KMS-11 (cell line): ENCODE measurements around the gene PAX2.

Experiments
- H2AFZ ChIP-seq: fragments of 200-600 bp; sonication (generic); 2 replicates; pipeline ENCODE4 v1.6.1; 2016; ENCODE audit warnings: antibody characterized with exemption, mixed run types, low read depth
- H3K27ac ChIP-seq: fragments of 200-600 bp; sonication (generic); 2 replicates; pipeline ENCODE4 v1.6.1; 2016; ENCODE audit warnings: mild to moderate bottlenecking, mixed run types
- H3K27me3 ChIP-seq: fragments of 200-600 bp; sonication (generic); 2 replicates; pipeline ENCODE4 v1.6.1; 2017; ENCODE audit warnings: mild to moderate bottlenecking, low read depth, mixed run types, moderate library complexity; ENCODE audit not compliant: insufficient read depth
- H3K36me3 ChIP-seq: fragments of 200-600 bp; sonication (generic); 2 replicates; pipeline ENCODE4 v1.6.1; 2017; ENCODE audit warnings: mild to moderate bottlenecking, mixed run types; ENCODE audit not compliant: insufficient read depth
- H3K4me1 ChIP-seq: fragments of 200-600 bp; sonication (generic); 2 replicates; pipeline ENCODE4 v1.6.1; 2016; ENCODE audit warnings: mild to moderate bottlenecking, low read depth, mixed run types; ENCODE audit not compliant: poor library complexity, severe bottlenecking
- H3K4me2 ChIP-seq: fragments of 200-600 bp; sonication (generic); 2 replicates; pipeline ENCODE4 v1.7.0; 2016; ENCODE audit warnings: mild to moderate bottlenecking, mixed run types
- H3K4me3 ChIP-seq: fragments of 200-600 bp; sonication (generic); IDR thresholded peaks from 2 replicates; pipeline ENCODE4 v1.6.1; 2017; ENCODE audit warnings: low read depth, low read length, mixed read lengths; ENCODE audit not compliant: insufficient read depth
- H3K79me2 ChIP-seq: fragments of 200-600 bp; sonication (generic); 2 replicates; pipeline ENCODE4 v1.6.1; 2016; ENCODE audit warnings: low read depth, mixed run types; ENCODE audit not compliant: insufficient read depth
- H3K9ac ChIP-seq: fragments of 200-600 bp; sonication (generic); 2 replicates; pipeline ENCODE4 v1.6.1; 2016; ENCODE audit warnings: mild to moderate bottlenecking, mixed run types
- H4K20me1 ChIP-seq: fragments of 200-600 bp; sonication (generic); 2 replicates; pipeline ENCODE4 v1.6.1; 2016; ENCODE audit warnings: mild to moderate bottlenecking, mixed run types; ENCODE audit not compliant: insufficient read depth
- TF ChIP-seq, protein P1 (sequence below): fragments of 200-600 bp; sonication (generic); conservative IDR thresholded peaks from 2 replicates; pipeline ENCODE4 v1.6.1; 2017; ENCODE audit warnings: low read depth, mild to moderate bottlenecking, antibody characterized with exemption, low read length, moderate library complexity, mixed read lengths

The PAX2 gene

DNA sequence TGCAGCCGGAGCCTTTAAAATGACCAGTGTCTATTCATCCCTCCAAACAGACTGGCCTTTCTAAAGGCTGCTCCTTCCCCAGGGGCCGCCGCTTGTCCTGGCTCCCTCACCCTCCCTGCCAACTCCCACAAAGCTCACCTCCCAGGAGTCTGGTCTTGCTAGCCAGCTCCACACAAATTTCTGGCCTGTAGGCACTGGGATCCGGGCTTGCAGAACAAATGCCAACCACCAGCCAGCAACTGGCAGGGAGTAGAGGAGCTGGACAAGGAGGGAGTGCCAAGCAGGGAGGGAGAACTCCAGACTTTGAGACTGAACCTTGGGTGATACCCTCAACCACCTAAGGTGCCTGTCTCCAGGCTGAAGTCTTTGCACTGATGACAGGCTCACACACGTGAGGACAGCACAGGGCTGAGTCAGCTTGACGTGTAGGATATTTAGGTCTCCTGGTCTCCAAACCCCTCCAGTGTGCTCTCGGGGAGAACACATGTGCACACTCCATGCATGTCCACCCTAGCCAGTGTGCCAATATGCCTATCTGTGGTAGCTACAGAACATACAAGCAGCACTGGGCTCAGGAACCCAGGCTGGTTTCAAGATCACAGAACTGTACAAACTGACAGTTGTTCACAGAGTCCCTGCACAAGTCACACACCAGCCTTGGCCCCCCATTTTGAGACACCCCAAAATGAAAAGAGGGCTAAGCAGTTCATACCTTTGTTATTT is 6.0 kb downstream of the PAX2 start:
- no peak overlapping the region for H3K4me2 ChIP-seq
- H3K27ac ChIP-seq: no peak overlapping the region
- no peak overlapping the region for H3K4me3 ChIP-seq
- H4K20me1 ChIP-seq: no peaks in the 10 kb centered on the region
- H3K36me3 ChIP-seq: no peaks in the 10 kb centered on the region
- TF ChIP-seq, protein P1, sequence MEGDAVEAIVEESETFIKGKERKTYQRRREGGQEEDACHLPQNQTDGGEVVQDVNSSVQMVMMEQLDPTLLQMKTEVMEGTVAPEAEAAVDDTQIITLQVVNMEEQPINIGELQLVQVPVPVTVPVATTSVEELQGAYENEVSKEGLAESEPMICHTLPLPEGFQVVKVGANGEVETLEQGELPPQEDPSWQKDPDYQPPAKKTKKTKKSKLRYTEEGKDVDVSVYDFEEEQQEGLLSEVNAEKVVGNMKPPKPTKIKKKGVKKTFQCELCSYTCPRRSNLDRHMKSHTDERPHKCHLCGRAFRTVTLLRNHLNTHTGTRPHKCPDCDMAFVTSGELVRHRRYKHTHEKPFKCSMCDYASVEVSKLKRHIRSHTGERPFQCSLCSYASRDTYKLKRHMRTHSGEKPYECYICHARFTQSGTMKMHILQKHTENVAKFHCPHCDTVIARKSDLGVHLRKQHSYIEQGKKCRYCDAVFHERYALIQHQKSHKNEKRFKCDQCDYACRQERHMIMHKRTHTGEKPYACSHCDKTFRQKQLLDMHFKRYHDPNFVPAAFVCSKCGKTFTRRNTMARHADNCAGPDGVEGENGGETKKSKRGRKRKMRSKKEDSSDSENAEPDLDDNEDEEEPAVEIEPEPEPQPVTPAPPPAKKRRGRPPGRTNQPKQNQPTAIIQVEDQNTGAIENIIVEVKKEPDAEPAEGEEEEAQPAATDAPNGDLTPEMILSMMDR: no peak
- peaks cover 98% of the 10 kb centered on the region for H3K27me3 ChIP-seq
- no peak overlapping the region for H3K9ac ChIP-seq
- no peaks in the 10 kb centered on the region for H3K79me2 ChIP-seq
- H2AFZ ChIP-seq: no peak overlapping the region
- no peaks in the 10 kb centered on the region for H3K4me1 ChIP-seq

DNA sequence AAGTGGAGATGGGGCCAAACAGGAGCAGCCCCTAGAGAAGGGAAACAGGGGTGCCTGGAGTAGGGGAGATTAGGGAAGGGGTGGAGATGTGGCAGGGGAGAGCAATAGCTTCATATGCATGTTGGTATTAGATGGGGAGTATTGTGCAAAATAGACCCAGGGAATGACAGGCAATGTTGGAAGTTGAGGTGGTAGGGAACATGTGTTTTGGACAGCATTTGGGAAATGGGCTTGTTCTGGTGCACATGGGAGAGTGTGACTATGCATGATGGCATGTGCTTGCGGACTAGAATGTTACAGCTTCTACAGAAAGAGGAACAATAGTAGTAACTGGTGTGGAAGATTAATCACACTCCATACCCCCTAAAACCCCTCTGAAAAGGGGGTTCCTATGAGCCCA is 10.4 kb downstream of the PAX2 start:
- Histone ChIP-seq H3K27me3 (peaks cover 74% of the 10 kb centered on the region), H3K4me3 (no peak overlapping the region), H3K9ac (no peak overlapping the region), H4K20me1 (no peaks in the 10 kb centered on the region), H3K4me2 (no peak overlapping the region), H3K27ac (no peak overlapping the region), H3K4me1 (no peaks in the 10 kb centered on the region), H3K36me3 (no peaks in the 10 kb centered on the region), H2AFZ (no peak overlapping the region), H3K79me2 (no peaks in the 10 kb centered on the region)
- TF ChIP-seq, protein P1: no peak

DNA sequence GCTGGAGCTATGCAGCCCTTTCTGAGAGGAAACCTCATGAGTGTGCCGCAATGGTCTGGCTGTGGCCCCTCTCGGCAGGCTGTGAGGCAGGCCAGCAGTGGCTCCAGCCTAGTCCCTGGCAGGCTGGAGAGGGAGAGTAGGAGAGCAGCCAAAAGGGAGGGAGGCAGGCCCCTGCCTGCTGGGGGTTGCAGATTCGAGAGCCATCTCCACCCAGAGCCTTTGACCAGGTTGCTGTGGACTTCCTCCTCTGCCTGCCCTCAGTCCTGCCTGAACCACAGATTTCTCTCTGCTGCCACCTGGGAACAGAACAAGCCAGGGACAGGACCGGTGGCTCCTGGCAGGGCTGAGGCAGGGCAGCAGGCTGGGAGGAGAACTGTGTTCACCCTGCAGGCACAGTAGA is 13.9 kb downstream of the PAX2 start:
- Histone ChIP-seq H3K4me1 (no peaks in the 10 kb centered on the region), H3K36me3 (no peaks in the 10 kb centered on the region), H3K79me2 (no peaks in the 10 kb centered on the region), H3K4me3 (no peak overlapping the region), H4K20me1 (no peaks in the 10 kb centered on the region), H3K27ac (no peak overlapping the region), H3K27me3 (peaks cover 40% of the 10 kb centered on the region), H3K4me2 (no peak overlapping the region), H2AFZ (no peak overlapping the region), H3K9ac (no peak overlapping the region)
- TF ChIP-seq, protein P1: no peak

DNA sequence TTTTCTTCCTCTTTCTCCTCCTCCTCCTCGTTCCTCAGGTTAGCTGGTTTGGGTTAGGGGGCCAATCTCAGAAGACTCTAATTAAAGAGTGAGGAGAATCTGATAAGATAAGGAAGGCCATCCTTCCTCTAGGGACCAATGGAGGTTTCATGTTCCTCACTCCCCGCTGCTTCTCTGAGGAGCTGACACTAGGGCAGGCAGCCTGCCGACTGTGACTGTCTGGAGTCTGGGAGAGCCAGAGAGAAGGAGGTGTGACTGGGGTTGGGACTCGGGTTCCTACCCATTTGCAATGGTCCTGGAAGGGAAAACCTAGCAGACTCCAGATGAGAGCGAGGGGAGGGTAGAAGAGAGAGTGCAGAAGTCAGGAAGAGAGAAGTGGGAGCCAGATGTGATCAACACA is 15.3 kb downstream of the PAX2 start:
- Histone ChIP-seq H4K20me1 (no peaks in the 10 kb centered on the region), H3K4me3 (no peak overlapping the region), H3K9ac (no peak overlapping the region), H3K4me2 (no peak overlapping the region), H3K4me1 (no peaks in the 10 kb centered on the region), H3K27me3 (peaks cover 26% of the 10 kb centered on the region; the same call in 1 of the 2 replicates), H3K79me2 (no peaks in the 10 kb centered on the region), H2AFZ (no peak overlapping the region), H3K36me3 (no peaks in the 10 kb centered on the region), H3K27ac (no peak overlapping the region)
- TF ChIP-seq, protein P1: no peak
